WTC11 (cell line): Measurements from ENCODE around the gene TP53I13. TPM values are rescaled to one million over a fixed set of nuclear protein-coding genes. Genes with fewer than 3 reads are reported as not detected.

Experiments
- ATF1 ChIP-seq: sonication (generic); formaldehyde crosslinking; IDR thresholded peaks from 2 replicates; pipeline ENCODE4 v1.8.1; 2023; ENCODE audit warnings: mild to moderate bottlenecking, moderate library complexity, missing genetic modification reagents
- CBFB ChIP-seq: sonication (generic); formaldehyde crosslinking; IDR thresholded peaks from 2 replicates; pipeline ENCODE4 v1.8.1; 2022; ENCODE audit warnings: mild to moderate bottlenecking, low read depth, missing genetic modification reagents
- CREB1 ChIP-seq: sonication (generic); formaldehyde crosslinking; IDR thresholded peaks from 2 replicates; pipeline ENCODE4 v1.8.0; 2023; ENCODE audit warnings: mild to moderate bottlenecking, missing genetic modification reagents
- CREM ChIP-seq: sonication (generic); formaldehyde crosslinking; IDR thresholded peaks from 2 replicates; pipeline ENCODE4 v1.8.1; 2022; ENCODE audit warnings: mild to moderate bottlenecking, missing genetic modification reagents, moderate library complexity
- EMX1 ChIP-seq: fragments of 250-450 bp; sonication (Bioruptor Pico); IDR thresholded peaks from 2 replicates; pipeline ENCODE4 v1.8.0; 2021; ENCODE audit warnings: mild to moderate bottlenecking
- GRHL2 ChIP-seq: fragments of 250-450 bp; sonication (Bioruptor Pico); IDR thresholded peaks from 2 replicates; pipeline ENCODE4 v1.8.0; 2022; ENCODE audit warnings: mild to moderate bottlenecking, moderate library complexity; ENCODE audit not compliant: insufficient replicate concordance, severe bottlenecking
- GTF2I ChIP-seq: fragments of 250-450 bp; sonication (Bioruptor Pico); conservative IDR thresholded peaks from 2 replicates; pipeline ENCODE4 v1.4.0; 2021; ENCODE audit warnings: mild to moderate bottlenecking
- HMGA2 ChIP-seq: fragments of 250-450 bp; sonication (Bioruptor Pico); IDR thresholded peaks from 2 replicates; pipeline ENCODE4 v1.4.0; 2021; ENCODE audit warnings: mild to moderate bottlenecking, moderate library complexity
- JAZF1 ChIP-seq: fragments of 250-450 bp; sonication (Bioruptor Pico); IDR thresholded peaks from 2 replicates; pipeline ENCODE4 v1.9.0; 2021; ENCODE audit warnings: moderate library complexity, mild to moderate bottlenecking, inconsistent platforms
- MXD4 ChIP-seq: fragments of 250-450 bp; sonication (Bioruptor Pico); IDR thresholded peaks from 2 replicates; pipeline ENCODE4 v1.8.0; 2021; ENCODE audit warnings: mild to moderate bottlenecking, moderate library complexity, borderline replicate concordance
- MYBL2 ChIP-seq: sonication (generic); formaldehyde crosslinking; IDR thresholded peaks from 2 replicates; pipeline ENCODE4 v1.8.1; 2023; ENCODE audit warnings: mild to moderate bottlenecking, moderate library complexity, missing genetic modification reagents
- NR1H2 ChIP-seq: sonication (generic); formaldehyde crosslinking; IDR thresholded peaks from 2 replicates; pipeline ENCODE4 v1.9.0; 2021; ENCODE audit warnings: mild to moderate bottlenecking, moderate library complexity, missing genetic modification reagents
- NR3C1 ChIP-seq: sonication (generic); formaldehyde crosslinking; conservative IDR thresholded peaks from 2 replicates; pipeline ENCODE4 v1.8.1; 2023; ENCODE audit warnings: low read depth, mild to moderate bottlenecking, missing genetic modification reagents
- PRRX2 ChIP-seq: fragments of 250-450 bp; sonication (Bioruptor Pico); IDR thresholded peaks from 2 replicates; pipeline ENCODE4 v1.8.0; 2021; ENCODE audit warnings: mild to moderate bottlenecking
- SMAD3 ChIP-seq: sonication (generic); formaldehyde crosslinking; IDR thresholded peaks from 2 replicates; pipeline ENCODE4 v1.8.0; 2022; ENCODE audit warnings: missing genetic modification reagents, mild to moderate bottlenecking, borderline replicate concordance
- SP1 ChIP-seq: sonication (generic); formaldehyde crosslinking; conservative IDR thresholded peaks from 2 replicates; pipeline ENCODE4 v1.8.1; 2022; ENCODE audit warnings: missing genetic modification reagents
- TP53 ChIP-seq: sonication (generic); formaldehyde crosslinking; IDR thresholded peaks from 2 replicates; pipeline ENCODE4 v1.8.1; 2023; ENCODE audit warnings: mild to moderate bottlenecking, missing genetic modification reagents
- ZBTB21 ChIP-seq: sonication (generic); formaldehyde crosslinking; IDR thresholded peaks from 2 replicates; pipeline ENCODE4 v1.8.1; 2023; ENCODE audit warnings: mild to moderate bottlenecking, missing genetic modification reagents, borderline replicate concordance
- ZNF138 ChIP-seq: sonication (generic); formaldehyde crosslinking; conservative IDR thresholded peaks from 2 replicates; pipeline ENCODE4 v1.8.1; 2022; ENCODE audit warnings: mild to moderate bottlenecking, moderate library complexity, missing genetic modification reagents
- ZNF219 ChIP-seq: sonication (generic); formaldehyde crosslinking; IDR thresholded peaks from 2 replicates; pipeline ENCODE4 v1.8.0; 2023; ENCODE audit warnings: missing genetic modification reagents, mild to moderate bottlenecking, borderline replicate concordance
- ZNF232 ChIP-seq: sonication (generic); formaldehyde crosslinking; IDR thresholded peaks from 2 replicates; pipeline ENCODE4 v1.8.0; 2022; ENCODE audit warnings: mild to moderate bottlenecking, missing genetic modification reagents
- ZNF396 ChIP-seq: fragments of 250-450 bp; sonication (Bioruptor Pico); IDR thresholded peaks from 2 replicates; pipeline ENCODE4 v1.8.0; 2021; ENCODE audit warnings: mild to moderate bottlenecking, moderate library complexity, borderline replicate concordance
- total RNA-seq: library from RNA; stranded (reverse); gene quantifications from 3 replicates; pipeline ENCODE4 v1.2.3, GENCODE V29; 2021
- TF ChIP-seq, protein P1 (sequence below): fragments of 250-450 bp; sonication (Bioruptor Pico); IDR thresholded peaks from 2 replicates; pipeline ENCODE4 v2.1.2; 2022; ENCODE audit warnings: mild to moderate bottlenecking, moderate library complexity
- TF ChIP-seq, protein P2 (sequence below): fragments of 200-600 bp; IDR thresholded peaks from 2 replicates; pipeline ENCODE4 v1.8.0; 2022; ENCODE audit warnings: antibody characterized with exemption
- TF ChIP-seq, protein P3 (sequence below): sonication (generic); formaldehyde crosslinking; IDR thresholded peaks from 2 replicates; pipeline ENCODE4 v1.8.0; 2022; ENCODE audit warnings: missing genetic modification reagents
- TF ChIP-seq, protein P4 (sequence below): fragments of 250-450 bp; sonication (Bioruptor Pico); IDR thresholded peaks from 2 replicates; pipeline ENCODE4 v1.9.0; 2021; ENCODE audit warnings: mild to moderate bottlenecking
- TF ChIP-seq, protein P5 (sequence below): sonication (generic); formaldehyde crosslinking; IDR thresholded peaks from 2 replicates; pipeline ENCODE4 v1.8.1; 2022; ENCODE audit warnings: low read depth, missing genetic modification reagents, borderline replicate concordance
- TF ChIP-seq, protein P6 (sequence below): fragments of 250-450 bp; sonication (Bioruptor Pico); IDR thresholded peaks from 2 replicates; pipeline ENCODE4 v1.8.0; 2021; ENCODE audit warnings: mild to moderate bottlenecking
- TF ChIP-seq, protein P7 (sequence below): fragments of 250-450 bp; sonication (Bioruptor Pico); conservative IDR thresholded peaks from 2 replicates; pipeline ENCODE4 v1.9.0; 2021; ENCODE audit warnings: mild to moderate bottlenecking

TP53I13 gene
- total RNA-seq, 1 experiment from 2014 or later = 41.9 TPM

DNA sequence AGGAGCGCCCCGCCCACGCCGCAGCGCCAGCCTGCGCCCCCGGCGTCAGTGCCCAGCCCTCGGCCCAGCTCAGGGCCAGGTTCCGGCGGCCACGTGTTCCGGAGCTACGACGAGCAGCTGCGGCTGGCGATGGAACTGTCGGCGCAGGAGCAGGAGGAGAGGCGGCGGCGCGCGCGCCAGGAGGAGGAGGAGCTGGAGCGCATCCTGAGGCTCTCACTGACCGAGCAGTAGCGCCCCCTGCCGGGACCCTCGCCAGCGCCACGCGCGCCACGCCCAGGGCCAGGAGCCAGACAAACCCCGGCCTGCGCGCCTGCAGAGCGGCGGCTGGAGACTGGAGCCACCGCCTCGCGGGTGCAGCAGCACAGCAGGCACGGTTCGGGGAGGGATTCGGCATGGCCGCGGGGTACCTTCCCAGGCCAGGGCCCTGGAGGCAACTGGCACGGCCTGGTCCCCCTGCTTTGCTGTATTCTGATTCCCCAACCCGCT lies 44.9 kb downstream of the TP53I13 start (continued):
- TF ChIP-seq, protein P1, sequence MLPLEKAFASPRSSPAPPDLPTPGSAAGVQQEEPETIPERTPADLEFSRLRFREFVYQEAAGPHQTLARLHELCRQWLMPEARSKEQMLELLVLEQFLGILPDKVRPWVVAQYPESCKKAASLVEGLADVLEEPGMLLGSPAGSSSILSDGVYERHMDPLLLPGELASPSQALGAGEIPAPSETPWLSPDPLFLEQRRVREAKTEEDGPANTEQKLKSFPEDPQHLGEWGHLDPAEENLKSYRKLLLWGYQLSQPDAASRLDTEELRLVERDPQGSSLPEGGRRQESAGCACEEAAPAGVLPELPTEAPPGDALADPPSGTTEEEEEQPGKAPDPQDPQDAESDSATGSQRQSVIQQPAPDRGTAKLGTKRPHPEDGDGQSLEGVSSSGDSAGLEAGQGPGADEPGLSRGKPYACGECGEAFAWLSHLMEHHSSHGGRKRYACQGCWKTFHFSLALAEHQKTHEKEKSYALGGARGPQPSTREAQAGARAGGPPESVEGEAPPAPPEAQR (CRISPR knock-in tag) = no peak
- TF ChIP-seq PRRX2 (no peak), ZNF138 (CRISPR knock-in tag) (peak; percentile 49; the same call in 1 of the 2 replicates), HMGA2 (CRISPR knock-in tag) (no peak), MYBL2 (CRISPR knock-in tag) (peak; percentile 95), NR1H2 (no peak), TP53 (CRISPR knock-in tag) (peak; percentile 97), GRHL2 (no peak), GTF2I (CRISPR knock-in tag) (no peak), CREM (peak; percentile 64; the same call in 1 of the 2 replicates), CREB1 (CRISPR knock-in tag) (peak; percentile 91), ZNF396 (CRISPR knock-in tag) (no peak), EMX1 (CRISPR knock-in tag) (0 out of 2 replicates have a peak, but pooled peaks have one; percentile 60), MXD4 (no peak), ZNF219 (no peak), ZNF232 (CRISPR knock-in tag) (peak; percentile 93), NR3C1 (CRISPR knock-in tag) (peak; percentile 85; the same call in 1 of the 2 replicates), ZBTB21 (CRISPR knock-in tag) (peak; percentile 95), SP1 (CRISPR knock-in tag) (peak; percentile 80), SMAD3 (CRISPR knock-in tag) (no peak; the same call in none of the 2 replicates), CBFB (CRISPR knock-in tag) (peak; percentile 88), ATF1 (CRISPR knock-in tag) (0 out of 2 replicates have a peak, but pooled peaks have one; percentile 88), JAZF1 (CRISPR knock-in tag) (no peak)
- TF ChIP-seq, protein P2, sequence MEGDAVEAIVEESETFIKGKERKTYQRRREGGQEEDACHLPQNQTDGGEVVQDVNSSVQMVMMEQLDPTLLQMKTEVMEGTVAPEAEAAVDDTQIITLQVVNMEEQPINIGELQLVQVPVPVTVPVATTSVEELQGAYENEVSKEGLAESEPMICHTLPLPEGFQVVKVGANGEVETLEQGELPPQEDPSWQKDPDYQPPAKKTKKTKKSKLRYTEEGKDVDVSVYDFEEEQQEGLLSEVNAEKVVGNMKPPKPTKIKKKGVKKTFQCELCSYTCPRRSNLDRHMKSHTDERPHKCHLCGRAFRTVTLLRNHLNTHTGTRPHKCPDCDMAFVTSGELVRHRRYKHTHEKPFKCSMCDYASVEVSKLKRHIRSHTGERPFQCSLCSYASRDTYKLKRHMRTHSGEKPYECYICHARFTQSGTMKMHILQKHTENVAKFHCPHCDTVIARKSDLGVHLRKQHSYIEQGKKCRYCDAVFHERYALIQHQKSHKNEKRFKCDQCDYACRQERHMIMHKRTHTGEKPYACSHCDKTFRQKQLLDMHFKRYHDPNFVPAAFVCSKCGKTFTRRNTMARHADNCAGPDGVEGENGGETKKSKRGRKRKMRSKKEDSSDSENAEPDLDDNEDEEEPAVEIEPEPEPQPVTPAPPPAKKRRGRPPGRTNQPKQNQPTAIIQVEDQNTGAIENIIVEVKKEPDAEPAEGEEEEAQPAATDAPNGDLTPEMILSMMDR = peak; percentile 85
- TF ChIP-seq, protein P3, sequence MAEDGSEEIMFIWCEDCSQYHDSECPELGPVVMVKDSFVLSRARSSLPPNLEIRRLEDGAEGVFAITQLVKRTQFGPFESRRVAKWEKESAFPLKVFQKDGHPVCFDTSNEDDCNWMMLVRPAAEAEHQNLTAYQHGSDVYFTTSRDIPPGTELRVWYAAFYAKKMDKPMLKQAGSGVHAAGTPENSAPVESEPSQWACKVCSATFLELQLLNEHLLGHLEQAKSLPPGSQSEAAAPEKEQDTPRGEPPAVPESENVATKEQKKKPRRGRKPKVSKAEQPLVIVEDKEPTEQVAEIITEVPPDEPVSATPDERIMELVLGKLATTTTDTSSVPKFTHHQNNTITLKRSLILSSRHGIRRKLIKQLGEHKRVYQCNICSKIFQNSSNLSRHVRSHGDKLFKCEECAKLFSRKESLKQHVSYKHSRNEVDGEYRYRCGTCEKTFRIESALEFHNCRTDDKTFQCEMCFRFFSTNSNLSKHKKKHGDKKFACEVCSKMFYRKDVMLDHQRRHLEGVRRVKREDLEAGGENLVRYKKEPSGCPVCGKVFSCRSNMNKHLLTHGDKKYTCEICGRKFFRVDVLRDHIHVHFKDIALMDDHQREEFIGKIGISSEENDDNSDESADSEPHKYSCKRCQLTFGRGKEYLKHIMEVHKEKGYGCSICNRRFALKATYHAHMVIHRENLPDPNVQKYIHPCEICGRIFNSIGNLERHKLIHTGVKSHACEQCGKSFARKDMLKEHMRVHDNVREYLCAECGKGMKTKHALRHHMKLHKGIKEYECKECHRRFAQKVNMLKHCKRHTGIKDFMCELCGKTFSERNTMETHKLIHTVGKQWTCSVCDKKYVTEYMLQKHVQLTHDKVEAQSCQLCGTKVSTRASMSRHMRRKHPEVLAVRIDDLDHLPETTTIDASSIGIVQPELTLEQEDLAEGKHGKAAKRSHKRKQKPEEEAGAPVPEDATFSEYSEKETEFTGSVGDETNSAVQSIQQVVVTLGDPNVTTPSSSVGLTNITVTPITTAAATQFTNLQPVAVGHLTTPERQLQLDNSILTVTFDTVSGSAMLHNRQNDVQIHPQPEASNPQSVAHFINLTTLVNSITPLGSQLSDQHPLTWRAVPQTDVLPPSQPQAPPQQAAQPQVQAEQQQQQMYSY = peak; percentile 82
- TF ChIP-seq, protein P4, sequence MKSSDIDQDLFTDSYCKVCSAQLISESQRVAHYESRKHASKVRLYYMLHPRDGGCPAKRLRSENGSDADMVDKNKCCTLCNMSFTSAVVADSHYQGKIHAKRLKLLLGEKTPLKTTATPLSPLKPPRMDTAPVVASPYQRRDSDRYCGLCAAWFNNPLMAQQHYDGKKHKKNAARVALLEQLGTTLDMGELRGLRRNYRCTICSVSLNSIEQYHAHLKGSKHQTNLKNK = no peak
- TF ChIP-seq, protein P5, sequence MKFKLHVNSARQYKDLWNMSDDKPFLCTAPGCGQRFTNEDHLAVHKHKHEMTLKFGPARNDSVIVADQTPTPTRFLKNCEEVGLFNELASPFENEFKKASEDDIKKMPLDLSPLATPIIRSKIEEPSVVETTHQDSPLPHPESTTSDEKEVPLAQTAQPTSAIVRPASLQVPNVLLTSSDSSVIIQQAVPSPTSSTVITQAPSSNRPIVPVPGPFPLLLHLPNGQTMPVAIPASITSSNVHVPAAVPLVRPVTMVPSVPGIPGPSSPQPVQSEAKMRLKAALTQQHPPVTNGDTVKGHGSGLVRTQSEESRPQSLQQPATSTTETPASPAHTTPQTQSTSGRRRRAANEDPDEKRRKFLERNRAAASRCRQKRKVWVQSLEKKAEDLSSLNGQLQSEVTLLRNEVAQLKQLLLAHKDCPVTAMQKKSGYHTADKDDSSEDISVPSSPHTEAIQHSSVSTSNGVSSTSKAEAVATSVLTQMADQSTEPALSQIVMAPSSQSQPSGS (CRISPR knock-in tag) = peak; percentile 80; the same call in 1 of the 2 replicates
- TF ChIP-seq, protein P6, sequence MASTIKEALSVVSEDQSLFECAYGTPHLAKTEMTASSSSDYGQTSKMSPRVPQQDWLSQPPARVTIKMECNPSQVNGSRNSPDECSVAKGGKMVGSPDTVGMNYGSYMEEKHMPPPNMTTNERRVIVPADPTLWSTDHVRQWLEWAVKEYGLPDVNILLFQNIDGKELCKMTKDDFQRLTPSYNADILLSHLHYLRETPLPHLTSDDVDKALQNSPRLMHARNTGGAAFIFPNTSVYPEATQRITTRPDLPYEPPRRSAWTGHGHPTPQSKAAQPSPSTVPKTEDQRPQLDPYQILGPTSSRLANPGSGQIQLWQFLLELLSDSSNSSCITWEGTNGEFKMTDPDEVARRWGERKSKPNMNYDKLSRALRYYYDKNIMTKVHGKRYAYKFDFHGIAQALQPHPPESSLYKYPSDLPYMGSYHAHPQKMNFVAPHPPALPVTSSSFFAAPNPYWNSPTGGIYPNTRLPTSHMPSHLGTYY (CRISPR knock-in tag) = no peak
- TF ChIP-seq, protein P7, sequence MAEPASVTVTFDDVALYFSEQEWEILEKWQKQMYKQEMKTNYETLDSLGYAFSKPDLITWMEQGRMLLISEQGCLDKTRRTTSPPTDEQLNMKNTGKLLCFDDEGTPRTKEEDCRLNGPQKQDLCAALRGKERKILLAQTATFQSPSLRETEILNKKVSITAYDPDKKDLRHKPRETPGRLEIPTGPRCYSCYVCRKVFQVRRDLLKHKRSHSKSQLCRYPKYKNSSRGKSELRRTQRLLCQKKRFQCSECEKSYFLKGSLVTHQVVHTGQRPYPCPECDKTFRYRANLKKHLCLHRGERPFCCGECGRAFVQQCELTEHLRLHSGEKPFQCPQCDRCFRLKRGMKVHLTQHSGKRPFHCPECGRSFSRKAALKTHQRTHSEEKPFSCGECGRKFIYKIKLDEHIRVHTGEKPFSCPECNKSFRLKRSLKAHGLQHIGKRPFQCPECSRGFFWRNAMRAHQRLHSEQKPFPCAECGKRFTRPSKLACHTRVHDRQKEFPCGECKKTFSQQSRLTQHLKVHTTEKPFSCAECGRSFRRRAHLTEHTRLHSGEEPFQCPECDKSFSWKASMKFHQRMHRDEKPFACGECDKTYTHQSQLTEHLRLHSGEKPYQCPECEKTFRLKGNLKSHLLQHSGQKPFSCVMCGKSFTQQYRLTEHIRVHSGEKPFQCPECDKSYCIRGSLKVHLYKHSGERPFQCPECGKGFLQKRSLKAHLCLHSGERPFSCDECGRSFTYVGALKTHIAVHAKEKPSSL (CRISPR knock-in tag) = no peak
